CD4-positive, alpha-beta memory T cell (primary cell): Measurements from ENCODE around the gene CCDC169. TPM values are rescaled to one million over a fixed set of nuclear protein-coding genes. Genes with fewer than 3 reads are reported as not detected.
A peak's percentile ranks its signal among the peaks of the same experiment; 100 is the strongest.

Source experiments
- CTCF ChIA-PET: fragments of 350-600 bp; sonication (Branson Sonifier 250); formaldehyde crosslinking; loops from one replicate; lab custom pipeline; 2021; ENCODE audit warnings: inconsistent platforms; ENCODE audit not compliant: partially characterized antibody; lab: Charles Lee
- POLR2A ChIA-PET: fragments of 350-600 bp; sonication (Branson Sonifier 250); formaldehyde crosslinking; loops from one replicate; lab custom pipeline; 2021; ENCODE audit not compliant: partially characterized antibody; lab: Charles Lee
- DNase-seq, 5 donors: peaks; one replicate each; pipeline versions ENCODE4 v3.0.0 to v3.0.0-alpha.2; 2020 to 2022; ENCODE audit warnings: mixed read lengths in 1 of 5
- H3K27ac ChIP-seq: one replicate; pipeline ENCODE4 v1.7.0; 2013; ENCODE audit warnings: low read depth, low read length
- H3K27me3 ChIP-seq: 2 replicates; pipeline ENCODE4 v1.7.0; 2013; ENCODE audit warnings: mild to moderate bottlenecking, low read length, moderate library complexity; ENCODE audit not compliant: insufficient read depth
- H3K36me3 ChIP-seq: 2 replicates; pipeline ENCODE4 v1.7.0; 2013; ENCODE audit warnings: mild to moderate bottlenecking, low read length, moderate library complexity; ENCODE audit not compliant: insufficient read depth
- H3K4me1 ChIP-seq: 2 replicates; pipeline ENCODE4 v1.7.0; 2013; ENCODE audit warnings: mild to moderate bottlenecking, low read length, moderate library complexity; ENCODE audit not compliant: insufficient read depth
- H3K4me3 ChIP-seq, 2 donors: one replicate each; pipeline ENCODE4 v1.7.0; 2013; ENCODE audit warnings: low read length in 2 of 2, mild to moderate bottlenecking in 1 of 2
- H3K9me3 ChIP-seq, 2 donors: one replicate each; pipeline ENCODE4 v1.7.0; 2013; ENCODE audit warnings: low read length in 2 of 2, control low read depth in 1 of 2; ENCODE audit not compliant: control insufficient read depth in 1 of 2
- H3K27ac Mint-ChIP-seq, 7 donors: one replicate each; pipeline ENCODE4 v1.8.0; 2020 to 2021; ENCODE audit warnings: mixed read lengths in 7 of 7, mild to moderate bottlenecking in 6 of 7, inconsistent platforms in 3 of 7, moderate library complexity in 3 of 7
- H3K27me3 Mint-ChIP-seq, 2 donors: one replicate each; pipeline ENCODE4 v1.8.0; 2020 to 2021; ENCODE audit warnings: mixed read lengths in 2 of 2
- H3K36me3 Mint-ChIP-seq, 2 donors: one replicate each; pipeline ENCODE4 v1.8.0; 2020 to 2021; ENCODE audit warnings: mixed read lengths in 2 of 2, inconsistent platforms in 1 of 2, mild to moderate bottlenecking in 1 of 2
- H3K4me1 Mint-ChIP-seq, 4 donors: one replicate each; pipeline ENCODE4 v1.8.0; 2020 to 2021; ENCODE audit warnings: mixed read lengths in 4 of 4, mild to moderate bottlenecking in 1 of 4
- H3K4me3 Mint-ChIP-seq, 8 donors: one replicate each; pipeline ENCODE4 v1.8.0; 2020 to 2021; ENCODE audit warnings: mixed read lengths in 8 of 8, mild to moderate bottlenecking in 7 of 8, moderate library complexity in 6 of 8, inconsistent platforms in 3 of 8
- H3K9me3 Mint-ChIP-seq, 8 donors: one replicate each; pipeline ENCODE4 v1.8.0; 2020 to 2021; ENCODE audit warnings: mixed read lengths in 8 of 8, mild to moderate bottlenecking in 5 of 8, inconsistent platforms in 3 of 8, moderate library complexity in 1 of 8
- intact Hi-C: fragments of 100-400 bp; cut with micrococcal nuclease; formaldehyde crosslinking; loops from one replicate; pipeline ENCODE4 v1.15.1; 2023
- polyA plus RNA-seq, 2 donors: library from polyadenylated mRNA; unstranded; fragments of 300-500 nt; fragmentation: Illumina TruSeq; gene quantifications; one replicate each; pipeline ENCODE4 v1.2.3, GENCODE V29; 2021
- total RNA-seq, 2 experiments: library from RNA; stranded (reverse); gene quantifications; one replicate each; pipeline ENCODE4 v1.2.3, GENCODE V29; 2021

The CCDC169 gene
- total RNA-seq, result not detected
- not detected for polyA plus RNA-seq

DNA sequence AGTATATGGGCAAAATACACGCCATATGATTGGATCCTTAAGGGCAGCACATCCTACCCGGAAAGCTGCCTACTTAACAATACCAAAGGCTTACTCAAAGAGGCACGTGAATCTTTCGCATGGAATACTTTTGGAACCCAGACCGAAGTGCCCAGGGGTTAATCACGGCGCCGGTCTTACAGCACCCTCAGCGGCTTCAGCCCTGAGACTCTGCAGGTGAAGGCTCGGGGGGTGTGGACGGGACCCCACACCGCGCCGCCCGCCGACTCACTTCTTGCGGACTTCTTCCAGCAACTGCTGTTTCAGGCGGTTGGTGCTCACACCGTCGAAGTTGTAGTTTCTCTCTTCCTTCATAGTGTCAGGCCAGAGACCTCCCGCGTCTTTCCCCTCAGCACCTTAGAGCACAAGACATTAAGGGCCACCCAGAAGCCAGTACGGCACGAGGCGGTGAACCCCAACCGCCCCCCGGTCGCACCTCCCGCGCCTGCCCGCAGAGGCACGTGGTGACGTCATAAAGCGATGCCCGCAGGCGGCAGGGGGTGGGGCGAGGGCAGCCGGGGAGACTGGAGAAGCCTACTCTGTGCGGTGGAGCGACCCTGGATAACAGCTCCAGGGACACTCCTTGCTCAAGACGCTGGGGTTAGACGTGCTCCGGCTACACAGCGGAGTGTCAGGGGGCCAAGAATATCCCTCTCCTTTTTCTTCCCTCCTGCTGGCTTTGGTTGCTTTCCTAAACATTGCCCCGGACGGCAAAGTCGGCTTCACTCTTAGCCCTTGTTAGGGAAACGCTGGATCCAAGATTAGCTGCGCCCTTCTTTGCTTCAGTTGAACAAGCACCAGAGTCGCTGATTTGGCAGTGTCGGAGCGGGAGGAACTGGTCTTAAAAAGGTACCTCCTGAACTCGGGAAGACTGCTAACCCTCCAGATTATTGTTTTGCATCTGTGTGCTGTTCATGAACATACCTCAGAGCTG is at the start of gene CCDC169:
CCDC169 (minus strand) TSS at position 449 of the 973 bp plus-strand sequence; CDS start at position 354, 95 bp downstream.
- no peaks in the 10 kb centered on the region for H3K27me3 ChIP-seq
- peak within 1 kb of the TSS in 6 of 7 donors; percentile 70 to 87 (median 77) for H3K27ac Mint-ChIP-seq
- peak within 1 kb of the TSS in 1 of 2 donors; percentile 54 for H3K4me3 ChIP-seq
- peaks cover 8% of the 10 kb centered on the region for H3K4me1 ChIP-seq
- H3K36me3 ChIP-seq, result no peaks in the 10 kb centered on the region
- H3K27me3 Mint-ChIP-seq, result peaks cover 3 to 20% of the 10 kb centered on the region in 2 donors
- H3K4me3 Mint-ChIP-seq, result peak within 1 kb of the TSS; percentile 81 to 90 (median 86)
- intact Hi-C loops, result loop anchor here (2.0 kb wide), 1 partner anchor 49 kb away; the partner anchor contains the start of gene SPART
- peak; percentile 53 to 69 (median 59) for DNase-seq
- H3K36me3 Mint-ChIP-seq, result no peaks in the 10 kb centered on the region
- no peaks in the 10 kb centered on the region for H3K9me3 Mint-ChIP-seq
- CTCF ChIA-PET, result no interaction called here
- no peak within 1 kb of the TSS for H3K27ac ChIP-seq
- no peaks in the 10 kb centered on the region for H3K9me3 ChIP-seq
- POLR2A ChIA-PET, result no interaction called here
- peaks cover 6 to 22% (median 13%) of the 10 kb centered on the region in 4 donors for H3K4me1 Mint-ChIP-seq

DNA sequence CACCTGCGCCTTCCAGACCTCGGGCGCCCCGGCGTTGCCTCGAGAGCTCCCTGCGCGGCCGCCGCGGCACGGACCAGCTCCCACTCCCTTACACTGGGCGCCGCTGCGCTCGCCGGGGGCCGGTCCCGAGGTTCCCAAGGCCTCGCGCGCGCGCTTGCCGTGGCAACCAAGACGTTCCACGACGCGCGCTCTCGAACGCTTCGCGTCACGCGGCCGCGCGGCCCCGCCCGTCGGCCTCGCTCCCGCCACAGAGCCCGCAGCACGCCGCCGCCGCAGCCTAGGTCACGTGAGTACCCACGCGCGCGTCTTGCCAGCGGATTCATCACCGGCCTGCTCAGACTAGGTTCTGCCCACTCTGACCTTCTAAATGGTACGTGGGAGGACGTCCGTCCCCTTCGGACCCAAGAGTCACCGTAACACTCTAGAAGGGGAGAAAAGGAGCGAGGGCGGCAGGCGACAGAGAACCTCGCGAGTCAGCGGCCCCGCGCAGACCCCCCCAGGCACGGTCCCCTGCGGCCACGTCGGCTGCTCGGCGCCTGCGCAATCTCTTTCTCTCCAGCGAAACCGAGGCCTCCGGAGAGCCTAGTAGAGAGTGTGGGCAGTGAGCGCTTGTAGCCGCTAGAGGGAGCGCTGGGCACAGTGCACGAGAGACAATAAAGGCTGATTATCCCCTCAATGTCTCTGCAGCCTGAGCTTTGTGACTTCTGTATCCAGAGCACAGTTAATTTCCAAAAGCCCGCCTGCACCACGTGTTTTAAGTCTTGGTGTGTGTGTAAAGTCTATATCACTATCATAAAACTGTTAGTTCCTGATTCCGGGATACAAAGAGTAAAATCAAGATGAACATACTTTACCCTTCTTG is 48.8 kb upstream of the CCDC169 start, which contains the start of gene SPART:
SPART (minus strand) TSS at position 173 of the 862 bp plus-strand sequence. CDS start 10,564 bp downstream, outside the sequence.
- Histone ChIP-seq H3K4me1 (peaks cover 33% of the 10 kb centered on the region), H3K27me3 (no peaks in the 10 kb centered on the region), H3K9me3 (no peaks in the 10 kb centered on the region), H3K27ac (peak within 1 kb of the TSS; percentile 85), H3K36me3 (no peaks in the 10 kb centered on the region), H3K4me3 (peak within 1 kb of the TSS; percentile 42 to 84)
- ChIA-PET POLR2A (interaction anchor here (1.3 kb wide), 1 partner anchor 654 kb away, joined by 7 read pairs; the partner anchor contains the start of gene EXOSC8), CTCF (interaction anchor here (0.6 to 3.8 kb wide), 20 partner anchors 9 to 654 kb away, joined by 3 to 37 read pairs (median 4); partner anchors contain the start of gene EXOSC8)
- Mint-ChIP-seq H3K4me3 (peak within 1 kb of the TSS; percentile 89 to 98 (median 96)), H3K9me3 (peaks cover 0 to 2% (median 0%) of the 10 kb centered on the region in 8 donors), H3K36me3 (peaks cover 0 to 9% of the 10 kb centered on the region in 2 donors), H3K4me1 (peaks cover 28 to 44% (median 39%) of the 10 kb centered on the region in 4 donors), H3K27me3 (peaks cover 4 to 5% of the 10 kb centered on the region in 2 donors), H3K27ac (peak within 1 kb of the TSS; percentile 98 to 100 (median 99))
- intact Hi-C loops, result loop anchor here (1.0 to 5.0 kb wide), 6 partner anchors 50 to 2001 kb away; partner anchors contain the start of genes ALG5, CCDC169, RFXAP and SUPT20H
- peak; percentile 88 to 91 (median 89) for DNase-seq

DNA sequence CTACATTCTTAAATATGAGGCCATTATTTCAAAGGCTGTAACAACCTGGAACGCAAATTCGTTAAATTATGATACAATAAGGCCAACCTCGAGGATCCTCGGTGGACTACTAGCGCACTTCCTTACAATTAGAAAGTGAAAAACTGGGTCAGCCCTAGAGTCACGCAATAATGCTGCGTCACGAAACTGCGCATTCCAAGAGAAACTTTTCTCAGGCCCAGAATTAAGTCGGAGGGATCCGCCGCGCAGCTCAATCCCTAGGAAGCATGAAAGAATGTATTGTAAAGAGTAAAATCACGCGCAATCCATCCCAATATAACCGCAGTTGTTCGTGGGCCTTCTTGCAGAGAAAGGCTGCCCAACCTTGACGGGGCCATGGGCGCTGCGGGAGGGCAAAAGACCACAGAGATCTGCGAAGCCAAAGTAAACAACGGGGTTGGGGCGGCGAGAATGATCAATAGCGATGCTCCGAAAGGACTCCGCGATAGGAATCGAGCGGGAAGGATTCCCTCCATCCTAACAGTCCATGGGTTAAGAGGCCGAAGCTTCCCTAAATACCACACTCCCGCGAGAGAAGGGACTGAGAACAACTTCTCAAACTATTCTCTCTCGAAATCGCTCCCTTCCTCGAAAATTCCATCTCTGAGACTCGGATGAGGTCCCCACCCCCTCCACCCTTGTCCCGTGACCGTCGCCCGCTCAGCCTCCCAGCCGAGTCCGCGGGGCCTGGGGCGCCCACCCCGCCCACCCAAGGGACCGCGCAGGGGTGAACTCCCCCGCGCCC is 48.0 kb upstream of the CCDC169 start:
- peaks cover 0 to 9% of the 10 kb centered on the region in 2 donors for H3K36me3 Mint-ChIP-seq
- POLR2A ChIA-PET, result interaction anchor here (1.3 kb wide), 1 partner anchor 655 kb away, joined by 7 read pairs; the partner anchor contains the start of gene EXOSC8
- Histone ChIP-seq H3K36me3 (no peaks in the 10 kb centered on the region), H3K27ac (peak overlapping the region; percentile 85), H3K4me3 (peak overlapping the region; percentile 42 to 84), H3K9me3 (no peaks in the 10 kb centered on the region), H3K4me1 (peaks cover 33% of the 10 kb centered on the region), H3K27me3 (no peaks in the 10 kb centered on the region)
- peak; percentile 65 to 73 (median 68) for DNase-seq
- peaks cover 32 to 48% (median 42%) of the 10 kb centered on the region in 4 donors for H3K4me1 Mint-ChIP-seq
- H3K4me3 Mint-ChIP-seq, result peak overlapping the region; percentile 89 to 98 (median 96)
- peaks cover 0 to 2% (median 0%) of the 10 kb centered on the region in 8 donors for H3K9me3 Mint-ChIP-seq
- CTCF ChIA-PET, result interaction anchor here (0.6 to 3.8 kb wide), 6 partner anchors 12 to 654 kb away, joined by 3 to 37 read pairs (median 6); partner anchors contain the start of gene EXOSC8
- peak overlapping the region; percentile 98 to 100 (median 99) for H3K27ac Mint-ChIP-seq
- intact Hi-C loops, result loop anchor here (1.0 to 5.0 kb wide), 6 partner anchors 49 to 2002 kb away; partner anchors contain the start of genes ALG5, CCDC169, RFXAP and SUPT20H
- H3K27me3 Mint-ChIP-seq, result peaks cover 4 to 5% of the 10 kb centered on the region in 2 donors

DNA sequence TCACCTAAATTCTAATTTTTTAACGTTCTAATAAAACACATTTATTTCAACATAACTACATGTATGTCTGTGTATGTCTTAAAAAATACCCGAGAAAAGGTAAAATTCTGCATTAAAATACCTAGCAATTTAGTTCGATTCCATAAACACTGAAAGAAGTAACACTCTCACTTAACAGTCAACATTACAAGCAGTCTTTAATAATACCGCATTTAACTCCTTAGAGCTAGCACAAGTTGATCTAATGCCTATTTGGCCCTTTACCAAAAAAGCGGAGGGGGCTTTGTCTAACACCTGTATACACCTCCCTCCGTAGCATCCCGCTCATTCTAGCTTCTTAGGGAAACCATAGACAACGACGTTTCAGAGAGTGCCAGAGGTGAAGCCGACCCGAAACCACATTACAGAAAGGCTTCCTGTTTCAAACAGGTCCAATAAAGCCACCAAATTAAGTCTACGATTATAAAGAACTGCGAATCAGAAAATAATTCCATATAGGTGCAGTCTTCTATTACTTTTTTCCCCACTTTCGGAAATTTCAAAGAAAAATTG is 47.3 kb upstream of the CCDC169 start:
- intact Hi-C loops, result loop anchor here (5.0 kb wide), 1 partner anchor 2002 kb away; the partner anchor contains the start of gene UFM1
- ChIA-PET CTCF (interaction anchor here (0.6 to 3.8 kb wide), 4 partner anchors 15 to 655 kb away, joined by 3 to 37 read pairs (median 6); partner anchors contain the start of gene EXOSC8), POLR2A (interaction anchor here (1.1 kb wide), 1 partner anchor 656 kb away, joined by 4 read pairs; the partner anchor contains the start of gene EXOSC8)
- peak; percentile 57 to 67 (median 60) for DNase-seq
- Histone ChIP-seq H3K27ac (peak overlapping the region; percentile 85), H3K9me3 (no peaks in the 10 kb centered on the region), H3K36me3 (no peaks in the 10 kb centered on the region), H3K27me3 (no peaks in the 10 kb centered on the region), H3K4me3 (peak overlapping the region; percentile 42 to 84), H3K4me1 (peaks cover 33% of the 10 kb centered on the region)
- peak overlapping the region; percentile 98 to 100 (median 99) for H3K27ac Mint-ChIP-seq
- H3K4me3 Mint-ChIP-seq, result peak overlapping the region; percentile 89 to 98 (median 96)
- peaks cover 0 to 4% of the 10 kb centered on the region in 2 donors for H3K27me3 Mint-ChIP-seq
- peaks cover 32 to 51% (median 42%) of the 10 kb centered on the region in 4 donors for H3K4me1 Mint-ChIP-seq
- peaks cover 0 to 9% of the 10 kb centered on the region in 2 donors for H3K36me3 Mint-ChIP-seq
- peaks cover 0 to 2% (median 0%) of the 10 kb centered on the region in 8 donors for H3K9me3 Mint-ChIP-seq

DNA sequence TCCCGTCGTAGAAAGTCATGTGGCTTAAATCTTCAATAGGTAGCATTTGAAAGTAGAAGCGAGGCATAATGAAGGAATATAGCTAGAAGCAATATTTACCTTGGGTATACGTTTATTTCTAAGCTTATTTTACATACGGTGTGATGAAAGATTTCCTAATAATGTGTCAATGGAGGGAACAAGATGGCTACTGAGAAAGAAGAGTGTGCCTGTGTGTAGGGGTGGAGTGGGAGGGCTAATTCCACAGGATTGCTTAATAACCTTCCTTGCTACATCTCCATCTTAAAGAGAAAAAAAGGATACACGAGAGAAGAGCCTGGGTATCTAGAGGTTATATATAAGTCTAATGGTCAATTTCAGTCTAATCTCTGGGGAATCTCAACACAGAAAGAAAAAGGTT is 46.6 kb upstream of the CCDC169 start:
- Mint-ChIP-seq H3K4me1 (peaks cover 34 to 55% (median 44%) of the 10 kb centered on the region in 4 donors), H3K27ac (peak overlapping the region; percentile 43 to 83 (median 57)), H3K27me3 (peaks cover 0 to 4% of the 10 kb centered on the region in 2 donors), H3K4me3 (peak overlapping the region in 7 of 8 donors; percentile 1 to 76 (median 60)), H3K36me3 (peaks cover 0 to 9% of the 10 kb centered on the region in 2 donors), H3K9me3 (peaks cover 0 to 2% (median 0%) of the 10 kb centered on the region in 8 donors)
- DNase-seq, result no peak
- Histone ChIP-seq H3K36me3 (no peaks in the 10 kb centered on the region), H3K4me3 (no peak overlapping the region), H3K27ac (no peak overlapping the region), H3K27me3 (no peaks in the 10 kb centered on the region), H3K9me3 (no peaks in the 10 kb centered on the region), H3K4me1 (peaks cover 33% of the 10 kb centered on the region)
- POLR2A ChIA-PET, result interaction anchor here (1.1 kb wide), 1 partner anchor 656 kb away, joined by 4 read pairs; the partner anchor contains the start of gene EXOSC8
- CTCF ChIA-PET, result no interaction called here
- intact Hi-C loops, result no loop called here
